Thyroid gland (tissue), 4 donors: ENCODE measurements around the gene NCAN. TPM values are rescaled to one million over a fixed set of nuclear protein-coding genes. Genes with fewer than 3 reads are reported as not detected.

Source experiments
- DNase-seq, 2 donors: peaks; one replicate each; pipeline ENCODE4 v3.0.0-alpha.2; 2019
- H3K27ac ChIP-seq, 3 donors: fragments of 200-600 bp; sonication (generic); 1 replicate in 2 of 3; 2 replicates in 1 of 3; pipeline ENCODE4 v1.5.1; 2016 to 2019; ENCODE audit warnings: mild to moderate bottlenecking in 1 of 3, moderate library complexity in 1 of 3
- H3K27me3 ChIP-seq: fragments of 200-600 bp; sonication (generic); one replicate; pipeline ENCODE4 v1.5.1; 2019
- H3K36me3 ChIP-seq, 2 donors: fragments of 200-600 bp; sonication (generic); one replicate each; pipeline ENCODE4 v1.5.1; 2016 to 2019
- H3K4me1 ChIP-seq, 2 donors: fragments of 200-600 bp; sonication (generic); one replicate each; pipeline ENCODE4 v1.5.1; 2017 to 2019
- H3K4me3 ChIP-seq, 3 donors: fragments of 200-600 bp; sonication (generic); replicated peaks in 1 of 3; 1 replicate in 2 of 3; 2 replicates in 1 of 3; pipeline ENCODE4 v1.5.1; 2016; ENCODE audit warnings: mild to moderate bottlenecking in 1 of 3
- H3K9me3 ChIP-seq: fragments of 200-600 bp; sonication (generic); one replicate; pipeline ENCODE4 v1.5.1; 2017
- POLR2A ChIP-seq, 2 donors: fragments of 450-650 bp; IDR thresholded peaks; one replicate each; pipeline ENCODE4 v1.6.1; 2017; ENCODE audit warnings: antibody characterized with exemption in 2 of 2, mild to moderate bottlenecking in 2 of 2, moderate library complexity in 1 of 2
- WGBS, 2 donors: methylation state at CpG; one replicate each; pipeline ENCODE4 v1.1.5; 2017; 5-methylcytosine and 5-hydroxymethylcytosine counted together
- intact Hi-C: fragments of 100-400 bp; cut with DNase I; formaldehyde crosslinking; loops from one replicate; pipeline ENCODE4 v1.15.1; 2023
- total RNA-seq, 4 donors: library from RNA; depleted of rRNA; stranded (reverse); fragments of >200 nt; gene quantifications; one replicate each; pipeline ENCODE4 v1.2.3, GENCODE V29; 2016
- TF ChIP-seq, protein P1 (sequence below), 6 experiments: fragments of 200-600 bp in 3 of 6; fragments of 450-650 bp in 3 of 6; sonication (generic) in 3 of 6; IDR thresholded peaks; one replicate each; pipeline ENCODE4 v1.5.1; 2016 to 2019; ENCODE audit warnings: antibody characterized with exemption in 6 of 6, mild to moderate bottlenecking in 2 of 6, inconsistent platforms in 1 of 6, moderate library complexity in 1 of 6

Gene NCAN
- total RNA-seq, 4 donors from 2014 or later = 0.44 TPM; not detected in 3

GRCh38 chr19:19224150-19224851 lies 12.5 kb downstream of the NCAN start:
- intact Hi-C loops = loop anchor here (10.0 kb wide), 1 partner anchor 80 kb away; no protein-coding TSS in a partner anchor
- H3K9me3 ChIP-seq = no peaks in the 10 kb centered on the region
- 65 to 68% methylated on average over 16 to 17 of the region's 17 CpGs for WGBS, 2 donors
- H3K27ac ChIP-seq = no peak overlapping the region
- no peak for DNase-seq
- H3K4me1 ChIP-seq = peaks cover 0 to 8% of the 10 kb centered on the region in 2 donors
- no peaks in the 10 kb centered on the region for H3K36me3 ChIP-seq
- TF ChIP-seq, protein P1, sequence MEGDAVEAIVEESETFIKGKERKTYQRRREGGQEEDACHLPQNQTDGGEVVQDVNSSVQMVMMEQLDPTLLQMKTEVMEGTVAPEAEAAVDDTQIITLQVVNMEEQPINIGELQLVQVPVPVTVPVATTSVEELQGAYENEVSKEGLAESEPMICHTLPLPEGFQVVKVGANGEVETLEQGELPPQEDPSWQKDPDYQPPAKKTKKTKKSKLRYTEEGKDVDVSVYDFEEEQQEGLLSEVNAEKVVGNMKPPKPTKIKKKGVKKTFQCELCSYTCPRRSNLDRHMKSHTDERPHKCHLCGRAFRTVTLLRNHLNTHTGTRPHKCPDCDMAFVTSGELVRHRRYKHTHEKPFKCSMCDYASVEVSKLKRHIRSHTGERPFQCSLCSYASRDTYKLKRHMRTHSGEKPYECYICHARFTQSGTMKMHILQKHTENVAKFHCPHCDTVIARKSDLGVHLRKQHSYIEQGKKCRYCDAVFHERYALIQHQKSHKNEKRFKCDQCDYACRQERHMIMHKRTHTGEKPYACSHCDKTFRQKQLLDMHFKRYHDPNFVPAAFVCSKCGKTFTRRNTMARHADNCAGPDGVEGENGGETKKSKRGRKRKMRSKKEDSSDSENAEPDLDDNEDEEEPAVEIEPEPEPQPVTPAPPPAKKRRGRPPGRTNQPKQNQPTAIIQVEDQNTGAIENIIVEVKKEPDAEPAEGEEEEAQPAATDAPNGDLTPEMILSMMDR (IDR thresholded peaks at IDR 0.05) = no peak
- no peak for TF ChIP-seq POLR2A (IDR thresholded peaks at IDR 0.05)
- no peaks in the 10 kb centered on the region for H3K27me3 ChIP-seq
- H3K4me3 ChIP-seq = peak overlapping the region in 1 of 3 donors; percentile 28

- Histone ChIP-seq H3K27me3 (no peaks in the 10 kb centered on the region), H3K9me3 (no peaks in the 10 kb centered on the region), H3K4me3 (peak overlapping the region in 1 of 3 donors; percentile 28), H3K4me1 (peaks cover 0 to 8% of the 10 kb centered on the region in 2 donors), H3K27ac (no peak overlapping the region), H3K36me3 (no peaks in the 10 kb centered on the region)
- intact Hi-C loops = loop anchor here (10.0 kb wide), 1 partner anchor 80 kb away; no protein-coding TSS in a partner anchor
- WGBS, 2 donors = 2 to 7% methylated on average over 6 to 10 of the region's 59 CpGs
- no peak for TF ChIP-seq POLR2A (IDR thresholded peaks at IDR 0.05)
- TF ChIP-seq, protein P1 (IDR thresholded peaks at IDR 0.05) = peak; percentile 32 to 78 (median 73)
- peak; percentile 79 to 82 for DNase-seq
Measured at GRCh38 chr19:19224852-19225494, 13.2 kb downstream of the NCAN start.

- DNase-seq = no peak
Measured at GRCh38 chr19:19226204-19226603, 14.4 kb downstream of the NCAN start.

GRCh38 chr19:19226663-19227062 lies 14.9 kb downstream of the NCAN start:
- no peak for TF ChIP-seq POLR2A (IDR thresholded peaks at IDR 0.05)
- TF ChIP-seq, protein P1 (IDR thresholded peaks at IDR 0.05) = no peak
- no peak overlapping the region for H3K4me3 ChIP-seq
- DNase-seq = no peak
- H3K27me3 ChIP-seq = no peaks in the 10 kb centered on the region
- intact Hi-C loops = loop anchor here (10.0 kb wide), 1 partner anchor 82 kb away; no protein-coding TSS in a partner anchor
- H3K9me3 ChIP-seq = no peaks in the 10 kb centered on the region
- H3K27ac ChIP-seq = no peak overlapping the region
- no peaks in the 10 kb centered on the region for H3K36me3 ChIP-seq
- 59% methylated on average over 8 of the region's 10 CpGs; no CpG with 5 or more reads in 1 of the 2 donors for WGBS, 2 donors
- H3K4me1 ChIP-seq = peaks cover 0 to 8% of the 10 kb centered on the region in 2 donors

More at GRCh38 chr19:19226204-19226603, 14.4 kb downstream of the NCAN start:
- H3K4me1 ChIP-seq = peaks cover 0 to 8% of the 10 kb centered on the region in 2 donors
- TF ChIP-seq, protein P1 (IDR thresholded peaks at IDR 0.05) = no peak
- TF ChIP-seq POLR2A (IDR thresholded peaks at IDR 0.05) = no peak
- WGBS, 2 donors = 71 to 84% methylated on average over 1 to 5 of the region's 5 CpGs
- no peak overlapping the region for H3K27ac ChIP-seq
- H3K4me3 ChIP-seq = no peak overlapping the region
- H3K9me3 ChIP-seq = no peaks in the 10 kb centered on the region
- H3K27me3 ChIP-seq = no peaks in the 10 kb centered on the region
- intact Hi-C loops = loop anchor here (10.0 kb wide), 1 partner anchor 81 kb away; no protein-coding TSS in a partner anchor
- no peaks in the 10 kb centered on the region for H3K36me3 ChIP-seq
